Brain microvascular endothelial cell (primary cell): ENCODE results near the gene GRAMD1B.

Experiments used
- DNase-seq: peaks from one replicate; pipeline ENCODE4 v3.0.0-alpha.2; 2020
- H3K27ac ChIP-seq: fragments of 250-450 bp; sonication (Bioruptor Pico); 2 replicates; pipeline ENCODE4 v1.5.1; 2020; ENCODE audit warnings: mild to moderate bottlenecking, moderate library complexity
- H3K27me3 ChIP-seq: fragments of 250-450 bp; sonication (Bioruptor Pico); replicated peaks from 2 replicates; pipeline ENCODE4 v1.5.1; 2020; ENCODE audit warnings: mild to moderate bottlenecking
- H3K36me3 ChIP-seq: fragments of 250-450 bp; sonication (Bioruptor Pico); replicated peaks from 2 replicates; pipeline ENCODE4 v1.5.1; 2020; ENCODE audit warnings: mild to moderate bottlenecking
- H3K4me3 ChIP-seq: 2 replicates; pipeline ENCODE4 v1.5.1; 2011; ENCODE audit warnings: low read depth, mild to moderate bottlenecking, control low read depth, low read length, moderate library complexity
- CTCF ChIP-seq: IDR thresholded peaks from 2 replicates; pipeline ENCODE4 v1.5.1; 2011; ENCODE audit warnings: low read depth, mild to moderate bottlenecking, moderate library complexity, low read length, control low read depth, inconsistent platforms; ENCODE audit errors: missing control alignments
- in situ Hi-C: cut with HindIII; loops from 2 replicates; pipeline ENCODE4 v1.10.0; 2017; ENCODE audit warnings: low sequenced_read_pairs, low pct_ligation_motif_present

The GRAMD1B gene

DNA sequence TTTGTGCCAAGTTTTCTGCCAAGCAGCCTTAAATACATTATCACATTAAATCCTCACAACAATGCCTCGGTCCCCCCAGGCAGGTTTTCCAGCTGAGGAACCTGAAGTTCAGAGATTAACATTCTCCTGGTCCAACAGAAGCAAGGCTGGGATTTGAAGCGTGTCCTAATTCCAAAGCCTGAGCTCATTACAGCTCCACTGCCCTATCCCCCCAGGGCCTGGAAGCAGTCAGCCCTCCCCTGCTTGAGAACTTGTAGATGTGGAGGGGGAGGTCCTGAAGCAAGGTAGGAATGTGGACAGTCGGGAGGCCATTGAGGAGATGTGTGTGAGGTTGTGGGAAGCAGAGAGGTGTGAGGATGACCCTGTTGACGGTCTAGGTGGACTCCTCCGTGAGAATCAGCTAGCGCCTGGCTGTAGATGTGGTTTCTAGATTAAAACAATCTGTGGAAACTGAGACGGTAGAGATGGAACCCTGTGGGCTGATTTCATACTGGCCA lies 8.1 kb downstream of the GRAMD1B start:
- no peak for TF ChIP-seq CTCF
- no peaks in the 10 kb centered on the region for H3K36me3 ChIP-seq
- H3K4me3 ChIP-seq: no peak overlapping the region
- H3K27ac ChIP-seq: no peak overlapping the region
- H3K27me3 ChIP-seq: no peaks in the 10 kb centered on the region
- in situ Hi-C loops: no loop called here
- no peak for DNase-seq

- in situ Hi-C loops: no loop called here
- TF ChIP-seq CTCF: no peak
These were observed 9.5 kb downstream of the GRAMD1B start for GRCh38 chr11:123439616-123440015.

GRCh38 chr11:123441161-123441560 lies 11.1 kb downstream of the GRAMD1B start:
- in situ Hi-C loops: no loop called here
- no peaks in the 10 kb centered on the region for H3K27me3 ChIP-seq
- no peaks in the 10 kb centered on the region for H3K36me3 ChIP-seq
- no peak for TF ChIP-seq CTCF
- DNase-seq: no peak
- no peak overlapping the region for H3K4me3 ChIP-seq
- H3K27ac ChIP-seq: no peak overlapping the region

More at GRCh38 chr11:123439616-123440015, 9.5 kb downstream of the GRAMD1B start:
- H3K27me3 ChIP-seq: no peaks in the 10 kb centered on the region
- H3K27ac ChIP-seq: no peak overlapping the region
- no peaks in the 10 kb centered on the region for H3K36me3 ChIP-seq
- H3K4me3 ChIP-seq: no peak overlapping the region
- no peak for DNase-seq

GRCh38 chr11:123443851-123444623 lies 14.0 kb downstream of the GRAMD1B start:
- Histone ChIP-seq H3K27me3 (no peaks in the 10 kb centered on the region), H3K4me3 (no peak overlapping the region), H3K36me3 (no peaks in the 10 kb centered on the region), H3K27ac (no peak overlapping the region)
- TF ChIP-seq CTCF: no peak
- no peak for DNase-seq
- in situ Hi-C loops: no loop called here

- H3K36me3 ChIP-seq: no peaks in the 10 kb centered on the region
- H3K27ac ChIP-seq: no peak overlapping the region
- TF ChIP-seq CTCF: no peak
- no peaks in the 10 kb centered on the region for H3K27me3 ChIP-seq
- DNase-seq: no peak
- in situ Hi-C loops: no loop called here
- no peak overlapping the region for H3K4me3 ChIP-seq
These were observed 18.8 kb downstream of the GRAMD1B start for GRCh38 chr11:123448823-123449222.

GRCh38 chr11:123449436-123449835 lies 19.4 kb downstream of the GRAMD1B start:
- Histone ChIP-seq H3K27ac (no peak overlapping the region), H3K4me3 (no peak overlapping the region), H3K27me3 (no peaks in the 10 kb centered on the region), H3K36me3 (no peaks in the 10 kb centered on the region)
- no peak for TF ChIP-seq CTCF
- in situ Hi-C loops: no loop called here
- no peak for DNase-seq
